ENCODE measurements around the gene HAUS2. TPM values are rescaled to one million over a fixed set of nuclear protein-coding genes. Genes with fewer than 3 reads are reported as not detected.
A peak's percentile ranks its signal among the peaks of the same experiment; 100 is the strongest.
"Not testable (repeated sequence)": the region's sequence is repeated elsewhere in the genome, so short reads cannot be mapped to it uniquely, and the experiment has no call there.

Gene HAUS2
- total RNA-seq, 4 donors from 2014 or later: 12.9 to 21.9 (median 15.1) TPM

DNA sequence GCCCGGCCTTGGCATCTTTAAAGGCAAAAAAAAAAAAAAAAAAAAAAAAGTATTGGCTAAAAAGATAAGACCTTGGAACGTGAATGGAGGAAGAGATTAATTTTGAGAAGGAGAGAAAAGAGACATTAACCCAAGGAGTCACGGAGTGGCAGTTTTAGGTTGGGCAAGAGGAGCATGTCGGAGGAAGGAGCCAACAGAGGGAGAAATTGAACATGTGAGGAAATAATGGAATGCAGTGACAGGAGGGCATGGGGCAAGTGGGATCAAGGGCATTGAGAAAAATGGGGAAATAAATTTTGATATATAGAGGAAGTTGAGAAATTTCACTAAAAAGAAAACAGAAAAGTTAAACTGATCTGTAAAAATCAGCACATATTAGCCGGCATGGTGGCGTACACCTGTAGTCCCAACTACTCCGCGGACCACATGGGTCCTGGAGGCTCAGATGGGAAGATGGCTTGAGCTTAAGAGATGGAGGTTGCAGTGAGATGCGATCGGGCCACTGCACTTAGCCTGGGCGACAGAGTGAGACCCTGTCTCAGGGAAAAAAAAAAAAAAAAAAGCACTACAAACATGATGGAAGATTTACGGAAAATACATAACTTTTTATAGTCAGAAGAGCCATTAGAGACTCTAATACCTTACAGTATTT lies 1.2 kb downstream of the HAUS2 start:
- Histone ChIP-seq H3K27ac (no peak overlapping the region), H3K9me3 (no peaks in the 10 kb centered on the region), H3K4me3 (peak overlapping the region in 3 of 4 donors; percentile 94 to 99 (median 94)), H3K27me3 (no peaks in the 10 kb centered on the region), H3K36me3 (peaks cover 0 to 7% (median 0%) of the 10 kb centered on the region in 3 donors), H3K4me1 (peaks cover 0 to 28% (median 6%) of the 10 kb centered on the region in 4 donors)
- no peak for DNase-seq
- no peak for TF ChIP-seq POLR2A (IDR thresholded peaks at IDR 0.05)
- TF ChIP-seq, protein P1, sequence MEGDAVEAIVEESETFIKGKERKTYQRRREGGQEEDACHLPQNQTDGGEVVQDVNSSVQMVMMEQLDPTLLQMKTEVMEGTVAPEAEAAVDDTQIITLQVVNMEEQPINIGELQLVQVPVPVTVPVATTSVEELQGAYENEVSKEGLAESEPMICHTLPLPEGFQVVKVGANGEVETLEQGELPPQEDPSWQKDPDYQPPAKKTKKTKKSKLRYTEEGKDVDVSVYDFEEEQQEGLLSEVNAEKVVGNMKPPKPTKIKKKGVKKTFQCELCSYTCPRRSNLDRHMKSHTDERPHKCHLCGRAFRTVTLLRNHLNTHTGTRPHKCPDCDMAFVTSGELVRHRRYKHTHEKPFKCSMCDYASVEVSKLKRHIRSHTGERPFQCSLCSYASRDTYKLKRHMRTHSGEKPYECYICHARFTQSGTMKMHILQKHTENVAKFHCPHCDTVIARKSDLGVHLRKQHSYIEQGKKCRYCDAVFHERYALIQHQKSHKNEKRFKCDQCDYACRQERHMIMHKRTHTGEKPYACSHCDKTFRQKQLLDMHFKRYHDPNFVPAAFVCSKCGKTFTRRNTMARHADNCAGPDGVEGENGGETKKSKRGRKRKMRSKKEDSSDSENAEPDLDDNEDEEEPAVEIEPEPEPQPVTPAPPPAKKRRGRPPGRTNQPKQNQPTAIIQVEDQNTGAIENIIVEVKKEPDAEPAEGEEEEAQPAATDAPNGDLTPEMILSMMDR (IDR thresholded peaks at IDR 0.05): no peak

- no peak for TF ChIP-seq POLR2A (IDR thresholded peaks at IDR 0.05)
- TF ChIP-seq, protein P1 (IDR thresholded peaks at IDR 0.05): no peak
- Histone ChIP-seq H3K36me3 (peaks cover 0 to 6% (median 0%) of the 10 kb centered on the region in 3 donors), H3K9me3 (no peaks in the 10 kb centered on the region), H3K4me3 (no peak overlapping the region), H3K27me3 (no peaks in the 10 kb centered on the region), H3K27ac (no peak overlapping the region), H3K4me1 (peaks cover 0 to 8% (median 0%) of the 10 kb centered on the region in 4 donors)
- DNase-seq: no peak
Observed at GRCh38 chr15:42553554-42553953, 4.9 kb downstream of the HAUS2 start.

DNA sequence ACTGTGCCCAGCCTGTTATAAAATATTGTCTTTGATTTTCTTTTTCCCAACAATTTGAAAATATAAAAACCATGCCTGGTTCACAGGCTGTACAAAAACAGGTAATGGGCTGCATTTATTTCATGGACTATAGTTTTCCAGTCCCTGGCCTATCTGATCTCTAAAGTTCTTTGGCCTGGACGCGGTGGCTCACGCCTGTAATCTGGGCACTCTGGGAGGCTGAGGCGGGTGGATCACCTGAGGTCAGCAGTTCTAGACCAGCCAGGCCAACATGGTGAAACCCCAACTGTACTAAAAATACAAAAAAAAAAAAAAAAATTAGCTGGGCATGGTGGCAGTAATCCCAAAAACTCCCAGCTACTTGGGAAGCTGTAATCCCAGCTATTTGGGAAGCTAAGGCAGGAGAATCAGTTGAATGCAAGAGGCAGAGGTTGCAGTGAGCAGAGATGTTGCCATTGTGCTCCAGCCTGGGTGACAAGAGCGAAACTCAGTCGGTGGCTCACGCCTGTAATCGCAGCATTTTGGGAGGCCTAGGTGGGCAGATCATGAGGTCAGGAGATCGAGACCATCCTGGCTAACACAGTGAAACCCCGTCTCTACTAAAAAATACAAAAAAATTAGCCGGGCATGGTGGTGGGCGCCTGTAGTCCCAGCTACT lies 8.0 kb downstream of the HAUS2 start:
- not testable (repeated sequence) for H3K9me3 ChIP-seq, H3K27ac ChIP-seq, H3K4me3 ChIP-seq, DNase-seq, H3K4me1 ChIP-seq, H3K27me3 ChIP-seq
- H3K36me3 ChIP-seq: peaks cover 0 to 31% (median 0%) of the 10 kb centered on the region in 3 donors

DNA sequence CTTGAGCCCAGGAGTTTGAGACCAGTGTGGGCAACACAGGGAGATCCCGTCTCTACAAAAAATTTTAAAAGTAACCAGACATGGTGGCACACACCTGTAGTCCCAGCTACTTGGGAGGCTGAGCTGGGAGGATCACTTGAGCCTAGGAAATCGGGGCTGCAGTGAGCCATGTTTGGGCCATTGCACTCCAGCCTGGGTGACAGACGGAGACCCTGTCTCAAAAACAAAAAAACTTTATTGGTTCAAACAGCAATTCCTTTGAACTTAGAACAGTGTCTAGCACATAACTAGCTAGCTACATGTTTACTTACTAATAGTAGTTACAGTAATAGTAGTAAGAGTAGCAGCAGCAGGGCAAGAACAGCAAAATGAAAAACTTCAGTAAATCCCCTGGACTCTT lies 10.1 kb downstream of the HAUS2 start:
- Histone ChIP-seq H3K4me3 (no peak overlapping the region), H3K36me3 (peaks cover 0 to 48% (median 0%) of the 10 kb centered on the region in 3 donors), H3K4me1 (no peaks in the 10 kb centered on the region), H3K27me3 (no peaks in the 10 kb centered on the region), H3K9me3 (no peaks in the 10 kb centered on the region), H3K27ac (no peak overlapping the region)
- TF ChIP-seq, protein P1 (IDR thresholded peaks at IDR 0.05): no peak
- DNase-seq: no peak

- Histone ChIP-seq H3K27me3 (no peaks in the 10 kb centered on the region), H3K9me3 (no peaks in the 10 kb centered on the region), H3K36me3 (no peaks in the 10 kb centered on the region), H3K27ac (peak within 1 kb of the TSS; percentile 73 to 89 (median 84)), H3K4me1 (peaks cover 0 to 24% (median 2%) of the 10 kb centered on the region in 4 donors), H3K4me3 (peak within 1 kb of the TSS; percentile 71 to 83 (median 78))
- TF ChIP-seq, protein P1 (IDR thresholded peaks at IDR 0.05): no peak
- TF ChIP-seq POLR2A (IDR thresholded peaks at IDR 0.05): peak in 1 of 2 donors; percentile 51
- peak; percentile 95 to 99 (median 98) for DNase-seq
Observed at GRCh38 chr15:42575188-42576039, 26.8 kb downstream of the HAUS2 start, which contains the start of gene STARD9. TSS of gene STARD9 (plus strand) at chr15:42575606. CDS start at chr15:42575716, 110 bp downstream.
